ENCODE results near the gene LHX3. TPM values are rescaled to one million over a fixed set of nuclear protein-coding genes. Genes with fewer than 3 reads are reported as not detected.

LHX3 gene
- total and polyA plus RNA-seq, 10 donors, result not detected

GRCh38 chr9:136235171-136235570 lies 30.2 kb upstream of the LHX3 start:
- Histone ChIP-seq H3K4me3 (no peak overlapping the region), H3K36me3 (peaks cover 0 to 69% (median 19%) of the 10 kb centered on the region in 6 donors), H3K27me3 (replicated peaks in 1 of 7) (no peaks in the 10 kb centered on the region), H3K9me3 (no peaks in the 10 kb centered on the region), H3K4me1 (peaks cover 18 to 86% (median 53%) of the 10 kb centered on the region in 6 donors), H3K27ac (no peak overlapping the region)
- DNase-seq, result no peak
- intact Hi-C loops (cut with DNase I; ENCODE audit: low total_unique reads), result no loop called here
- TF ChIP-seq POLR2AphosphoS5 (IDR thresholded peaks at IDR 0.05) (no peak), CTCF (IDR thresholded peaks at IDR 0.05 in 8 of 11, conservative IDR thresholded peaks at IDR 0.05 in 3 of 11) (no peak), POLR2A (IDR thresholded peaks at IDR 0.05) (no peak)
- WGBS, 5 donors, result 94 to 96% (median 95%) methylated on average over 17 of the region's 17 CpGs

GRCh38 chr9:136234597-136234996 lies 29.7 kb upstream of the LHX3 start:
- H3K9me3 ChIP-seq, result no peaks in the 10 kb centered on the region
- intact Hi-C loops (cut with DNase I; ENCODE audit: low total_unique reads), result no loop called here
- H3K27ac ChIP-seq, result no peak overlapping the region
- TF ChIP-seq POLR2AphosphoS5 (IDR thresholded peaks at IDR 0.05) (no peak), CTCF (IDR thresholded peaks at IDR 0.05 in 8 of 11, conservative IDR thresholded peaks at IDR 0.05 in 3 of 11) (no peak), POLR2A (IDR thresholded peaks at IDR 0.05) (no peak)
- peaks cover 12 to 83% (median 47%) of the 10 kb centered on the region in 6 donors for H3K4me1 ChIP-seq
- H3K27me3 ChIP-seq (replicated peaks in 1 of 7), result no peaks in the 10 kb centered on the region
- peaks cover 0 to 72% (median 19%) of the 10 kb centered on the region in 6 donors for H3K36me3 ChIP-seq
- no peak overlapping the region for H3K4me3 ChIP-seq
- DNase-seq, result no peak
- 93 to 96% (median 94%) methylated on average over 21 of the region's 21 CpGs for WGBS, 5 donors

- 72 to 82% (median 78%) methylated on average over 13 to 14 of the region's 14 CpGs for WGBS, 5 donors
- Histone ChIP-seq H3K4me3 (no peak overlapping the region), H3K27me3 (replicated peaks in 1 of 7) (no peaks in the 10 kb centered on the region), H3K27ac (no peak overlapping the region), H3K9me3 (no peaks in the 10 kb centered on the region), H3K4me1 (peaks cover 5 to 81% (median 40%) of the 10 kb centered on the region in 6 donors), H3K36me3 (peaks cover 0 to 74% (median 19%) of the 10 kb centered on the region in 6 donors)
- intact Hi-C loops (cut with DNase I; ENCODE audit: low total_unique reads), result no loop called here
- no peak for DNase-seq
- no peak for TF ChIP-seq POLR2AphosphoS5 (IDR thresholded peaks at IDR 0.05)
- TF ChIP-seq POLR2A (IDR thresholded peaks at IDR 0.05), result no peak
- TF ChIP-seq CTCF (IDR thresholded peaks at IDR 0.05 in 8 of 11, conservative IDR thresholded peaks at IDR 0.05 in 3 of 11), result no peak
These were observed 28.9 kb upstream of the LHX3 start for GRCh38 chr9:136233868-136234267.

- no peak for TF ChIP-seq CTCF (IDR thresholded peaks at IDR 0.05 in 8 of 11, conservative IDR thresholded peaks at IDR 0.05 in 3 of 11)
- no peak for TF ChIP-seq POLR2AphosphoS5 (IDR thresholded peaks at IDR 0.05)
- TF ChIP-seq POLR2A (IDR thresholded peaks at IDR 0.05), result no peak
- Histone ChIP-seq H3K27me3 (replicated peaks in 1 of 7) (no peaks in the 10 kb centered on the region), H3K9me3 (no peaks in the 10 kb centered on the region), H3K4me3 (no peak overlapping the region), H3K36me3 (peaks cover 0 to 74% (median 19%) of the 10 kb centered on the region in 6 donors), H3K27ac (peak overlapping the region in 1 of 8 donors; percentile 68), H3K4me1 (peaks cover 2 to 81% (median 35%) of the 10 kb centered on the region in 6 donors)
- 43 to 70% (median 59%) methylated on average over 15 of the region's 15 CpGs for WGBS, 5 donors
- DNase-seq, result no peak
- intact Hi-C loops (cut with DNase I; ENCODE audit: low total_unique reads), result no loop called here
These were observed 28.5 kb upstream of the LHX3 start for GRCh38 chr9:136233411-136233810.
